GM19397 (cell line): Measurements from ENCODE around the gene THEMIS2.
A peak's percentile ranks its signal among the peaks of the same experiment; 100 is the strongest.
"Not testable (repeated sequence)": the region's sequence is repeated elsewhere in the genome, so short reads cannot be mapped to it uniquely, and the experiment has no call there.

Source experiments
- ATAC-seq: cut with Tn5 transposase; IDR thresholded peaks from one replicate; pipeline ENCODE4 v1.9.1; 2021; ENCODE audit warnings: mild to moderate bottlenecking, moderate library complexity; ENCODE audit not compliant: unreplicated experiment

Gene THEMIS2

GRCh38 chr1:27862671-27863537 lies 9.4 kb upstream of the THEMIS2 start:
- no peak for ATAC-seq

GRCh38 chr1:27863538-27863915 lies 8.8 kb upstream of the THEMIS2 start:
- no peak for ATAC-seq

- no peak for ATAC-seq
Observed at GRCh38 chr1:27864264-27864895, 8.0 kb upstream of the THEMIS2 start.

GRCh38 chr1:27865821-27866220 lies 6.5 kb upstream of the THEMIS2 start:
- ATAC-seq = no peak

- ATAC-seq = no peak
Observed at GRCh38 chr1:27868556-27868931, 3.8 kb upstream of the THEMIS2 start.

- no peak for ATAC-seq
Observed at GRCh38 chr1:27868932-27869718, 3.2 kb upstream of the THEMIS2 start.

- ATAC-seq = no peak
Observed at GRCh38 chr1:27869719-27870085, 2.6 kb upstream of the THEMIS2 start.

- not testable (repeated sequence) for ATAC-seq
Observed at GRCh38 chr1:27871076-27871475, 1.3 kb upstream of the THEMIS2 start.

- peak; percentile 15 for ATAC-seq
Observed at GRCh38 chr1:27872802-27873551, 633 bp downstream of the THEMIS2 start.

- no peak for ATAC-seq
Observed at GRCh38 chr1:27873671-27874384, 1.5 kb downstream of the THEMIS2 start.

- ATAC-seq = no peak
Observed at GRCh38 chr1:27876341-27877114, 4.2 kb downstream of the THEMIS2 start.

- no peak for ATAC-seq
Observed at GRCh38 chr1:27877115-27877416, 4.7 kb downstream of the THEMIS2 start.

GRCh38 chr1:27878039-27878438 lies 5.7 kb downstream of the THEMIS2 start:
- ATAC-seq = no peak

GRCh38 chr1:27878787-27879335 lies 6.5 kb downstream of the THEMIS2 start:
- no peak for ATAC-seq

GRCh38 chr1:27879374-27880082 lies 7.2 kb downstream of the THEMIS2 start:
- ATAC-seq = no peak

- no peak for ATAC-seq
Observed at GRCh38 chr1:27882543-27882903, 10.2 kb downstream of the THEMIS2 start.

GRCh38 chr1:27883536-27883935 lies 11.2 kb downstream of the THEMIS2 start:
- no peak for ATAC-seq

- peak; percentile 40 for ATAC-seq
Observed at GRCh38 chr1:27884006-27884954, 11.9 kb downstream of the THEMIS2 start.
